Type B pancreatic cell (in vitro differentiated cells): ENCODE data around the gene USH1C. TPM values are rescaled to one million over a fixed set of nuclear protein-coding genes. Genes with fewer than 3 reads are reported as not detected.

Experiments used
- DNase-seq: peaks from one replicate; pipeline ENCODE4 v3.0.0; 2021; ENCODE audit warnings: mixed read lengths; ENCODE audit not compliant: unreplicated experiment; ENCODE audit errors: extremely low spot score
- H3K27ac Mint-ChIP-seq: 2 replicates; pipeline ENCODE4 v1.8.0; 2021; ENCODE audit warnings: mild to moderate bottlenecking, mixed read lengths
- H3K27me3 Mint-ChIP-seq: 2 replicates; pipeline ENCODE4 v1.8.0; 2021; ENCODE audit warnings: mixed read lengths
- H3K36me3 Mint-ChIP-seq: 2 replicates; pipeline ENCODE4 v1.8.0; 2021; ENCODE audit warnings: mixed read lengths
- H3K4me1 Mint-ChIP-seq: one replicate; pipeline ENCODE4 v1.8.0; 2021; ENCODE audit warnings: mixed read lengths; ENCODE audit not compliant: unreplicated experiment
- H3K4me3 Mint-ChIP-seq: 2 replicates; pipeline ENCODE4 v1.8.0; 2021; ENCODE audit warnings: mild to moderate bottlenecking, mixed read lengths
- H3K9me3 Mint-ChIP-seq: 2 replicates; pipeline ENCODE4 v1.8.0; 2021; ENCODE audit warnings: mixed read lengths
- total RNA-seq: library from RNA; stranded (reverse); gene quantifications from 2 replicates; pipeline ENCODE4 v1.2.1, GENCODE V29; 2021; ENCODE audit warnings: low replicate concordance
- TF ChIP-seq, protein P1 (sequence below): fragments of 200-600 bp; sonication (generic); conservative IDR thresholded peaks from 2 replicates; pipeline ENCODE4 v1.5.0; 2021; ENCODE audit warnings: antibody characterized with exemption, mild to moderate bottlenecking

USH1C gene
- total RNA-seq, 1 donor from 2014 or later: 21.8 TPM

DNA sequence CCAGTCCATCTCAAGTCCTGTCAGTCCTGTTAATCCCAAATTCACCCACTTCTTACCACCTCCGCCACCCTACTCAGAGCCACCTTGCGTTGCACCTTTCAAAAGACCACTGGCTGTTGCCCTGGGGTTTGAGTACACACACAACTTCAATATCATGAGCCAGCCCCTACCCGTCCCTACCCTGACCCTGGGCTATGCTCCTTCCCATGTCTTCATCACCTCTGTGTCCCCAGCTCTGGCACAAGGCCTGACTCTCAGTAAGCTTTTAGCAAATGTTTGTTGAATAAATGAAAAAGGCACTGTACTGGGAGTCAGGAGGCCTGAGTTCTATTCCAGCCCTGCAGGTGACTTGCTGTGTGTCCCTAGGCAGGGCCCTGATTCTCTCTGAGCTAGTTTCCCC is 29.3 kb upstream of the USH1C start:
- H3K27me3 Mint-ChIP-seq: peaks cover 22% of the 10 kb centered on the region
- H3K4me3 Mint-ChIP-seq: no peak overlapping the region
- H3K4me1 Mint-ChIP-seq: peaks cover 13% of the 10 kb centered on the region
- TF ChIP-seq, protein P1, sequence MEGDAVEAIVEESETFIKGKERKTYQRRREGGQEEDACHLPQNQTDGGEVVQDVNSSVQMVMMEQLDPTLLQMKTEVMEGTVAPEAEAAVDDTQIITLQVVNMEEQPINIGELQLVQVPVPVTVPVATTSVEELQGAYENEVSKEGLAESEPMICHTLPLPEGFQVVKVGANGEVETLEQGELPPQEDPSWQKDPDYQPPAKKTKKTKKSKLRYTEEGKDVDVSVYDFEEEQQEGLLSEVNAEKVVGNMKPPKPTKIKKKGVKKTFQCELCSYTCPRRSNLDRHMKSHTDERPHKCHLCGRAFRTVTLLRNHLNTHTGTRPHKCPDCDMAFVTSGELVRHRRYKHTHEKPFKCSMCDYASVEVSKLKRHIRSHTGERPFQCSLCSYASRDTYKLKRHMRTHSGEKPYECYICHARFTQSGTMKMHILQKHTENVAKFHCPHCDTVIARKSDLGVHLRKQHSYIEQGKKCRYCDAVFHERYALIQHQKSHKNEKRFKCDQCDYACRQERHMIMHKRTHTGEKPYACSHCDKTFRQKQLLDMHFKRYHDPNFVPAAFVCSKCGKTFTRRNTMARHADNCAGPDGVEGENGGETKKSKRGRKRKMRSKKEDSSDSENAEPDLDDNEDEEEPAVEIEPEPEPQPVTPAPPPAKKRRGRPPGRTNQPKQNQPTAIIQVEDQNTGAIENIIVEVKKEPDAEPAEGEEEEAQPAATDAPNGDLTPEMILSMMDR: no peak
- H3K36me3 Mint-ChIP-seq: no peaks in the 10 kb centered on the region
- H3K9me3 Mint-ChIP-seq: no peaks in the 10 kb centered on the region
- H3K27ac Mint-ChIP-seq: no peak overlapping the region
- DNase-seq: peak; percentile 36

DNA sequence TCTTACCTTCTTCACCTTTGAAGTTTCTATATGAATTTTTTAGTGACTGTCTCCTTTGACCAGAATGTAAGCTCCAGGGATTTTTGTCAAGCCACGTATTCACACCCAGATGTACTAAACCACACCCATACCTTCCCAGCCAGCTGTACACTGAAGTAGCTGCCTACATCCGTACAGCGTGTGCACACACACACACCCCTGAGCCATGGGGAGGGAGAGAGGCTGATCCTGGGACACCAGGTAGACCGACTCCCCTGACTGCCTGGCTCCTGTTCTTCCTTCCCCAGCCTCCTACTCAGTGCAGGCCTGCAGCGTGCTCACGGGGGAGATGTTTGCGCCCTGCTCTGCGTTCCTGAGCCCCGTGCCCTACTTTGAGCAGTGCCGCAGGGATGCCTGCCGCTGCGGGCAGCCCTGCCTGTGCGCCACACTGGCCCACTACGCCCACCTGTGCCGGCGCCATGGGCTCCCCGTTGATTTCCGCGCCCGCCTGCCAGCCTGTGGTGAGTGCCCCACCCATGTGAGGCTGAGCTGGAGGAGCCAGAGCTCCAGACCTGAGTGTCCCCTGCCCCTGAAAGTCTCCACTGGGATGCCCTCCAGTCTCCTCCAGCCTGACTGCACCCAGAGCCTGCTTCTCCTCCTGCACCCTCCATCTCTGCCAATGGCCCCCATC is 28.7 kb upstream of the USH1C start:
- H3K36me3 Mint-ChIP-seq: no peaks in the 10 kb centered on the region
- H3K4me1 Mint-ChIP-seq: peaks cover 13% of the 10 kb centered on the region
- no peak overlapping the region for H3K4me3 Mint-ChIP-seq
- no peak overlapping the region for H3K27ac Mint-ChIP-seq
- H3K27me3 Mint-ChIP-seq: peaks cover 22% of the 10 kb centered on the region
- no peaks in the 10 kb centered on the region for H3K9me3 Mint-ChIP-seq
- DNase-seq: peak; percentile 67
- TF ChIP-seq, protein P1: no peak

GRCh38 chr11:17572359-17572690 is 28.1 kb upstream of the USH1C start:
- Mint-ChIP-seq H3K9me3 (no peaks in the 10 kb centered on the region), H3K27ac (no peak overlapping the region), H3K4me1 (peaks cover 13% of the 10 kb centered on the region), H3K27me3 (peaks cover 22% of the 10 kb centered on the region), H3K36me3 (no peaks in the 10 kb centered on the region), H3K4me3 (no peak overlapping the region)
- peak; percentile 50 for DNase-seq
- TF ChIP-seq, protein P1: no peak

GRCh38 chr11:17571431-17572358 is 27.5 kb upstream of the USH1C start:
- no peak overlapping the region for H3K27ac Mint-ChIP-seq
- no peak overlapping the region for H3K4me3 Mint-ChIP-seq
- peaks cover 22% of the 10 kb centered on the region for H3K27me3 Mint-ChIP-seq
- H3K36me3 Mint-ChIP-seq: no peaks in the 10 kb centered on the region
- no peaks in the 10 kb centered on the region for H3K9me3 Mint-ChIP-seq
- peak; percentile 37 for DNase-seq
- TF ChIP-seq, protein P1: no peak
- peaks cover 13% of the 10 kb centered on the region for H3K4me1 Mint-ChIP-seq

- TF ChIP-seq, protein P1: no peak
- Mint-ChIP-seq H3K36me3 (no peaks in the 10 kb centered on the region), H3K4me1 (peaks cover 6% of the 10 kb centered on the region), H3K27ac (no peak overlapping the region), H3K4me3 (no peak overlapping the region), H3K9me3 (no peaks in the 10 kb centered on the region), H3K27me3 (peaks cover 25% of the 10 kb centered on the region)
- peak; percentile 53 for DNase-seq
Observed at GRCh38 chr11:17570034-17570433, 25.8 kb upstream of the USH1C start.
